ENCODE results near the gene PHF21B.

Gene PHF21B

GRCh38 chr22:45006111-45006963 lies 3.5 kb downstream of the PHF21B start:
- no peak overlapping the region for H3K4me3 ChIP-seq (ENCODE audit: insufficient read depth, low read depth, low read length, poor library complexity, severe bottlenecking)
- H3K27me3 ChIP-seq (replicated peaks; ENCODE audit: control insufficient read depth, insufficient read depth, low read length, poor library complexity, severe bottlenecking): peaks cover 20% of the 10 kb centered on the region
- peaks cover 11% of the 10 kb centered on the region for H3K4me1 ChIP-seq (ENCODE audit: control insufficient read depth, insufficient read depth, low read length, poor library complexity, severe bottlenecking)
- DNase-seq: no peak
- H3K36me3 ChIP-seq (ENCODE audit: control insufficient read depth, insufficient read depth, low read length): no peaks in the 10 kb centered on the region
- H3K27ac ChIP-seq (ENCODE audit: insufficient read depth, low read length, poor library complexity, severe bottlenecking): no peak overlapping the region
- H3K9me3 ChIP-seq (ENCODE audit: control insufficient read depth, low read length): no peaks in the 10 kb centered on the region

GRCh38 chr22:45001653-45002052 lies 8.2 kb downstream of the PHF21B start:
- Histone ChIP-seq H3K4me1 (ENCODE audit: control insufficient read depth, insufficient read depth, low read length, poor library complexity, severe bottlenecking) (no peaks in the 10 kb centered on the region), H3K4me3 (ENCODE audit: insufficient read depth, low read depth, low read length, poor library complexity, severe bottlenecking) (no peak overlapping the region), H3K36me3 (ENCODE audit: control insufficient read depth, insufficient read depth, low read length) (no peaks in the 10 kb centered on the region), H3K9me3 (ENCODE audit: control insufficient read depth, low read length) (no peaks in the 10 kb centered on the region), H3K27me3 (replicated peaks; ENCODE audit: control insufficient read depth, insufficient read depth, low read length, poor library complexity, severe bottlenecking) (peaks cover 4% of the 10 kb centered on the region), H3K27ac (ENCODE audit: insufficient read depth, low read length, poor library complexity, severe bottlenecking) (no peak overlapping the region)
- DNase-seq: no peak

GRCh38 chr22:45000330-45000729 lies 9.5 kb downstream of the PHF21B start:
- H3K36me3 ChIP-seq (ENCODE audit: control insufficient read depth, insufficient read depth, low read length): no peaks in the 10 kb centered on the region

GRCh38 chr22:44999687-45000086 lies 10.1 kb downstream of the PHF21B start:
- Histone ChIP-seq H3K36me3 (ENCODE audit: control insufficient read depth, insufficient read depth, low read length) (no peaks in the 10 kb centered on the region), H3K4me3 (ENCODE audit: insufficient read depth, low read depth, low read length, poor library complexity, severe bottlenecking) (no peak overlapping the region), H3K4me1 (ENCODE audit: control insufficient read depth, insufficient read depth, low read length, poor library complexity, severe bottlenecking) (no peaks in the 10 kb centered on the region), H3K9me3 (ENCODE audit: control insufficient read depth, low read length) (no peaks in the 10 kb centered on the region), H3K27me3 (replicated peaks; ENCODE audit: control insufficient read depth, insufficient read depth, low read length, poor library complexity, severe bottlenecking) (peaks cover 2% of the 10 kb centered on the region), H3K27ac (ENCODE audit: insufficient read depth, low read length, poor library complexity, severe bottlenecking) (no peak overlapping the region)
- no peak for DNase-seq

More at GRCh38 chr22:45000330-45000729, 9.5 kb downstream of the PHF21B start:
- Histone ChIP-seq H3K4me3 (ENCODE audit: insufficient read depth, low read depth, low read length, poor library complexity, severe bottlenecking) (no peak overlapping the region), H3K9me3 (ENCODE audit: control insufficient read depth, low read length) (no peaks in the 10 kb centered on the region), H3K27ac (ENCODE audit: insufficient read depth, low read length, poor library complexity, severe bottlenecking) (no peak overlapping the region), H3K27me3 (replicated peaks; ENCODE audit: control insufficient read depth, insufficient read depth, low read length, poor library complexity, severe bottlenecking) (peaks cover 2% of the 10 kb centered on the region), H3K4me1 (ENCODE audit: control insufficient read depth, insufficient read depth, low read length, poor library complexity, severe bottlenecking) (no peaks in the 10 kb centered on the region)
- no peak for DNase-seq

- Histone ChIP-seq H3K27me3 (replicated peaks; ENCODE audit: control insufficient read depth, insufficient read depth, low read length, poor library complexity, severe bottlenecking) (peaks cover 2% of the 10 kb centered on the region), H3K4me1 (ENCODE audit: control insufficient read depth, insufficient read depth, low read length, poor library complexity, severe bottlenecking) (no peaks in the 10 kb centered on the region), H3K36me3 (ENCODE audit: control insufficient read depth, insufficient read depth, low read length) (no peaks in the 10 kb centered on the region), H3K4me3 (ENCODE audit: insufficient read depth, low read depth, low read length, poor library complexity, severe bottlenecking) (no peak overlapping the region), H3K27ac (ENCODE audit: insufficient read depth, low read length, poor library complexity, severe bottlenecking) (no peak overlapping the region), H3K9me3 (ENCODE audit: control insufficient read depth, low read length) (no peaks in the 10 kb centered on the region)
- no peak for DNase-seq
These were observed 10.6 kb downstream of the PHF21B start for GRCh38 chr22:44999231-44999630.

DNA sequence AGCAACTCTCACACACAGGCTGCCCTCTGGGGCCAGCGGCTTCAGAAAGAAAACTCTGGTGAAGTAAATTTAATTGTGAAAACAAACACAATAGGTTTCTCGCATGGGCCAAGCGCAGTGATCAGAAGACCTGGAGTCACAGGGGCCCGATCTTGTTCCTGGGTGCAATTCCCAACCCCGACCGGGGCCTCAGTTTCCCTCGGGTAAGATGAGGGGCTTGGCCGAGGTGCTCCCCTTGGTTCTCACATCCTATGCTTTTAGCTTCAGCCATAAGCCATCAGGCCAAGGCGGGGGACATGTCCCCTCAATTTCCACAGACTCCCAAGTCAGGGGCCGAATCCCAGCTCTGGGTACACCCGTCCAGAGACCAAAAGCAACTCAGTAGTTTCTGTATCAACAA lies 11.5 kb downstream of the PHF21B start:
- Histone ChIP-seq H3K4me1 (ENCODE audit: control insufficient read depth, insufficient read depth, low read length, poor library complexity, severe bottlenecking) (no peaks in the 10 kb centered on the region), H3K27ac (ENCODE audit: insufficient read depth, low read length, poor library complexity, severe bottlenecking) (no peak overlapping the region), H3K9me3 (ENCODE audit: control insufficient read depth, low read length) (no peaks in the 10 kb centered on the region), H3K4me3 (ENCODE audit: insufficient read depth, low read depth, low read length, poor library complexity, severe bottlenecking) (no peak overlapping the region), H3K36me3 (ENCODE audit: control insufficient read depth, insufficient read depth, low read length) (no peaks in the 10 kb centered on the region), H3K27me3 (replicated peaks; ENCODE audit: control insufficient read depth, insufficient read depth, low read length, poor library complexity, severe bottlenecking) (peaks cover 2% of the 10 kb centered on the region)
- DNase-seq: no peak

DNA sequence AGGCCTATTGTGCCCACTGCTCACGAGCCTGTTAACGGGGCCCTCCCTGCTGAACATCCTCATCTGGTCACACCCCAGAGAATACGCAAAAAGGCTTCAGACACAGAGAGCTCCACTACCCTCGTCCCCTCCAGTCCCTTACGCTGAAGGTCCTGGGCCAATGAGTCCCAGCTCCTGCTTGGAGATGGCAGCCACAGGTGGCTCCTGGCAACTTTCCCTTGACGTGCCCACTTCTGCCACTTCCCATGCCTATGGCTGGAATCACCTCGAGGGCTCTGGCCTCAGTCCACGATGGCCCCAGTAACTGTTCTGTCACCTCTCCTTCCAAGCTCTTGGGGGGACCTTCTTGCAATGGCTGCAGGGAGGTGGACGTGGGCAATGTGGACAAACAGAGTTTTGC lies 12.7 kb downstream of the PHF21B start:
- no peak overlapping the region for H3K4me3 ChIP-seq (ENCODE audit: insufficient read depth, low read depth, low read length, poor library complexity, severe bottlenecking)
- no peaks in the 10 kb centered on the region for H3K9me3 ChIP-seq (ENCODE audit: control insufficient read depth, low read length)
- DNase-seq: no peak
- H3K27me3 ChIP-seq (replicated peaks; ENCODE audit: control insufficient read depth, insufficient read depth, low read length, poor library complexity, severe bottlenecking): no peaks in the 10 kb centered on the region
- no peaks in the 10 kb centered on the region for H3K4me1 ChIP-seq (ENCODE audit: control insufficient read depth, insufficient read depth, low read length, poor library complexity, severe bottlenecking)
- H3K36me3 ChIP-seq (ENCODE audit: control insufficient read depth, insufficient read depth, low read length): no peaks in the 10 kb centered on the region
- no peak overlapping the region for H3K27ac ChIP-seq (ENCODE audit: insufficient read depth, low read length, poor library complexity, severe bottlenecking)

DNA sequence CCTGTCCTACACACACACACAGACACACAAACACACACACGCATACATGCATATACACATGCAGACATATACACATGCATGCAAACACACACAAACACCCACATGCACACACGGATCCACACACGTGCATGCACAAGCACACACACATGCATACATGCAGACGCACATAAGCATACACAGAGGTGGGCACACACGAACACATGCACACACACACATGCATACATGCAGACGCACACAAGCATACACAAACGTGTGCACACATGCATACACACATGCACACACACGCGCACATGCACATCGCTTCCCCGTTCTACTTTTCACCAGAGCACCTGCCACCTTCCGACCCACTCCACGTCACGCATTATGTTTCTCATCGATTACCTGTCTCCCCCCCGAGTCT lies 13.2 kb downstream of the PHF21B start:
- Histone ChIP-seq H3K4me3 (ENCODE audit: insufficient read depth, low read depth, low read length, poor library complexity, severe bottlenecking) (no peak overlapping the region), H3K4me1 (ENCODE audit: control insufficient read depth, insufficient read depth, low read length, poor library complexity, severe bottlenecking) (no peaks in the 10 kb centered on the region), H3K36me3 (ENCODE audit: control insufficient read depth, insufficient read depth, low read length) (no peaks in the 10 kb centered on the region), H3K27ac (ENCODE audit: insufficient read depth, low read length, poor library complexity, severe bottlenecking) (no peak overlapping the region), H3K9me3 (ENCODE audit: control insufficient read depth, low read length) (no peaks in the 10 kb centered on the region), H3K27me3 (replicated peaks; ENCODE audit: control insufficient read depth, insufficient read depth, low read length, poor library complexity, severe bottlenecking) (no peaks in the 10 kb centered on the region)
- DNase-seq: no peak

- Histone ChIP-seq H3K27ac (ENCODE audit: insufficient read depth, low read length, poor library complexity, severe bottlenecking) (no peak overlapping the region), H3K4me3 (ENCODE audit: insufficient read depth, low read depth, low read length, poor library complexity, severe bottlenecking) (no peak overlapping the region), H3K36me3 (ENCODE audit: control insufficient read depth, insufficient read depth, low read length) (no peaks in the 10 kb centered on the region), H3K4me1 (ENCODE audit: control insufficient read depth, insufficient read depth, low read length, poor library complexity, severe bottlenecking) (no peaks in the 10 kb centered on the region), H3K27me3 (replicated peaks; ENCODE audit: control insufficient read depth, insufficient read depth, low read length, poor library complexity, severe bottlenecking) (no peaks in the 10 kb centered on the region), H3K9me3 (ENCODE audit: control insufficient read depth, low read length) (no peaks in the 10 kb centered on the region)
- DNase-seq: no peak
These were observed 13.7 kb downstream of the PHF21B start for GRCh38 chr22:44996120-44996519.

DNA sequence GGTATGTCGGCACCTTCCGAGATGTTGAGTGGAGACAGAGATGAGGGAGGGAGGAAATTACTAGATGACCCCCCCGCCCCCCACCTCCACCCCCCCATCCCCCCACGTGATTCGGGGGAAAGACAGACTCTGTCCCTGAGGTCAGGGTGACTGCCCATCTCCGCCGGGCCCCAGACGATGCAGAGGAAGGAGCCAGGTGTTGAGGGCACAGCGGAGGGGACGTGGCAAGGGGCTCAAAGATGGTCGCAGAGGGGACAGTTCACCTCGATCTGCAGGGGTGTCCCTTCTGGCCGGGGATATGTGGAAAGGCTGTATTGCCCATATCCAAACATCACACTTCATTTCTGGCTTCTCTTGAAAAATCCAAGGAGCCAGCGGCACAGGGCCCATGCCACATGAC lies 14.1 kb downstream of the PHF21B start:
- Histone ChIP-seq H3K36me3 (ENCODE audit: control insufficient read depth, insufficient read depth, low read length) (no peaks in the 10 kb centered on the region), H3K4me1 (ENCODE audit: control insufficient read depth, insufficient read depth, low read length, poor library complexity, severe bottlenecking) (no peaks in the 10 kb centered on the region), H3K27me3 (replicated peaks; ENCODE audit: control insufficient read depth, insufficient read depth, low read length, poor library complexity, severe bottlenecking) (no peaks in the 10 kb centered on the region), H3K9me3 (ENCODE audit: control insufficient read depth, low read length) (no peaks in the 10 kb centered on the region), H3K27ac (ENCODE audit: insufficient read depth, low read length, poor library complexity, severe bottlenecking) (no peak overlapping the region), H3K4me3 (ENCODE audit: insufficient read depth, low read depth, low read length, poor library complexity, severe bottlenecking) (no peak overlapping the region)
- DNase-seq: no peak
